Neuronal stem cell (in vitro differentiated cells): ENCODE data around the gene NAV2.

ENCODE experiments used
- DNase-seq: peaks from one replicate; pipeline ENCODE4 v3.0.0-alpha.2; 2013; ENCODE audit warnings: low spot score
- H2AFZ ChIP-seq: one replicate; pipeline ENCODE4 v1.6.1; 2013; ENCODE audit warnings: mild to moderate bottlenecking, low read length, inconsistent platforms
- H2AK5ac ChIP-seq: 2 replicates; pipeline ENCODE4 v1.6.1; 2013; ENCODE audit warnings: low read depth, mild to moderate bottlenecking, inconsistent platforms, low read length, moderate library complexity, mixed read lengths
- H2BK120ac ChIP-seq: 2 replicates; pipeline ENCODE4 v1.6.1; 2013; ENCODE audit warnings: low read depth, mild to moderate bottlenecking, inconsistent platforms, low read length, moderate library complexity, mixed read lengths
- H2BK12ac ChIP-seq: one replicate; pipeline ENCODE4 v1.6.1; 2013; ENCODE audit warnings: low read length, inconsistent platforms
- H2BK15ac ChIP-seq: 2 replicates; pipeline ENCODE4 v1.6.1; 2013; ENCODE audit warnings: mild to moderate bottlenecking, low read length, inconsistent platforms, mixed read lengths
- H2BK5ac ChIP-seq: one replicate; pipeline ENCODE4 v1.6.1; 2013; ENCODE audit warnings: inconsistent platforms, mild to moderate bottlenecking, low read length, moderate library complexity
- H3K14ac ChIP-seq: one replicate; pipeline ENCODE4 v1.6.1; 2013; ENCODE audit warnings: low read length, inconsistent platforms
- H3K18ac ChIP-seq: 2 replicates; pipeline ENCODE4 v1.6.1; 2013; ENCODE audit warnings: low read length, inconsistent platforms
- H3K23ac ChIP-seq: 2 replicates; pipeline ENCODE4 v1.6.1; 2013; ENCODE audit warnings: low read depth, mild to moderate bottlenecking, mixed read lengths, low read length, inconsistent platforms; ENCODE audit not compliant: poor library complexity
- H3K27ac ChIP-seq: replicated peaks from 3 replicates; pipeline ENCODE4 v1.5.1; 2013; ENCODE audit warnings: low read length, inconsistent platforms
- H3K27me3 ChIP-seq, 3 experiments: 2 replicates each; pipeline ENCODE4 v1.6.1; 2013; ENCODE audit warnings: low read length in 3 of 3, mild to moderate bottlenecking in 2 of 3, inconsistent platforms in 1 of 3, low read depth in 1 of 3, mixed read lengths in 1 of 3, moderate library complexity in 1 of 3; ENCODE audit not compliant: control insufficient read depth in 3 of 3, insufficient read depth in 3 of 3
- H3K36me3 ChIP-seq, 2 donors: replicated peaks in 1 of 2; 2 replicates each; pipeline ENCODE4 v1.6.1; 2013; ENCODE audit warnings: low read length in 2 of 2; ENCODE audit not compliant: control insufficient read depth in 2 of 2, insufficient read depth in 2 of 2
- H3K4ac ChIP-seq: 2 replicates; pipeline ENCODE4 v1.6.1; 2013; ENCODE audit warnings: inconsistent platforms, mild to moderate bottlenecking, low read length, moderate library complexity
- H3K4me1 ChIP-seq, 2 donors: 1 replicate in 1 of 2; 2 replicates in 1 of 2; pipeline ENCODE4 v1.6.1; 2013; ENCODE audit warnings: low read length in 2 of 2, low read depth in 1 of 2; ENCODE audit not compliant: control insufficient read depth in 2 of 2, insufficient read depth in 1 of 2
- H3K4me2 ChIP-seq: one replicate; pipeline ENCODE4 v1.6.1; 2013; ENCODE audit warnings: mild to moderate bottlenecking, low read length, inconsistent platforms; ENCODE audit not compliant: insufficient read depth, poor library complexity, severe bottlenecking
- H3K4me3 ChIP-seq, 2 donors: 2 replicates each; pipeline ENCODE4 v1.5.1; 2013; ENCODE audit warnings: low read length in 2 of 2, mild to moderate bottlenecking in 2 of 2, inconsistent platforms in 1 of 2, moderate library complexity in 1 of 2
- H3K79me1 ChIP-seq: one replicate; pipeline ENCODE4 v1.6.1; 2013; ENCODE audit warnings: low read depth, mild to moderate bottlenecking, inconsistent platforms, low read length, moderate library complexity
- H3K9ac ChIP-seq: one replicate; pipeline ENCODE4 v1.6.1; 2013; ENCODE audit warnings: mild to moderate bottlenecking, low read depth, low read length, inconsistent platforms; ENCODE audit not compliant: poor library complexity
- H3K9me3 ChIP-seq, 2 donors: replicated peaks in 1 of 2; 2 replicates each; pipeline versions ENCODE3 to v1.6.1; 2013; ENCODE audit warnings: low read length in 2 of 2, mild to moderate bottlenecking in 2 of 2, inconsistent platforms in 1 of 2, low read depth in 1 of 2, mixed read lengths in 1 of 2, moderate library complexity in 1 of 2; ENCODE audit not compliant: control insufficient read depth in 2 of 2, insufficient read depth in 1 of 2
- H4K8ac ChIP-seq: one replicate; pipeline ENCODE4 v1.6.1; 2013; ENCODE audit warnings: low read depth, mild to moderate bottlenecking, inconsistent platforms, low read length, moderate library complexity
- H4K91ac ChIP-seq: one replicate; pipeline ENCODE4 v1.6.1; 2013; ENCODE audit warnings: low read length, low read depth, mild to moderate bottlenecking, inconsistent platforms; ENCODE audit not compliant: poor library complexity
- WGBS, 2 donors: extraction: QIAGEN DNeasy Blood & Tissue Kit; methylation state at CpG; one replicate each; pipeline ENCODE4 v1.1.7; 2013; ENCODE audit warnings: missing lambda C conversion rate in 2 of 2, mixed read lengths in 1 of 2; ENCODE audit not compliant: insufficient read length in 2 of 2, insufficient replicate concordance in 1 of 2; ENCODE audit errors: extremely low coverage in 2 of 2; 5-methylcytosine and 5-hydroxymethylcytosine counted together

NAV2 gene

DNA sequence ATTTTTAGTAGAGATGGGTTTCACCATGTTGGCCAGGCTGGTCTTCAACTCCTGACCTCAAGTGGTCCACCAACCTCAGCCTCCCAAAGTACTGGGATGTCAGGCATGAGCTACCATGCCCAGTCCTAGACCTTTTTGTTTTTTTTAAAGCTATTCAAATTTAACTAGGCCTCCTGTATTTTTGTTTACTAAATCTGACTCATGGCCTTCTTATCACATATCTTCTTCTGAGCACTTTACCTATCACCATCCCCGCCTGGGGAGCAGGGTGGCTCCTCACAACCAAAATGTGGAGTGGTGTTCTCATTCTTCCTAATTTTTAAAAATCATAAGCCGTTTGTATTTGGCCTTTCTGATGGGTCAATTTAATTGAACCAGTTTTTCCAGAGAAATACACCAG lies 355.0 kb downstream of the NAV2 start:
- no peak overlapping the region for H3K27ac ChIP-seq
- no peak overlapping the region for H2BK15ac ChIP-seq
- H3K27me3 ChIP-seq, result no peaks in the 10 kb centered on the region
- H3K18ac ChIP-seq, result no peak overlapping the region
- DNase-seq, result no peak
- no peak overlapping the region for H4K8ac ChIP-seq
- H2BK12ac ChIP-seq, result no peak overlapping the region
- H3K14ac ChIP-seq, result no peak overlapping the region
- no peak overlapping the region for H3K4me3 ChIP-seq
- no peak overlapping the region for H2BK5ac ChIP-seq
- no peak overlapping the region for H2BK120ac ChIP-seq
- no peak overlapping the region for H2AFZ ChIP-seq
- no CpG with 5 or more reads among the region's 2 CpGs for WGBS, 2 donors
- H3K36me3 ChIP-seq, result peaks cover 2 to 32% of the 10 kb centered on the region in 2 donors
- H3K9me3 ChIP-seq, result no peaks in the 10 kb centered on the region
- no peak overlapping the region for H3K23ac ChIP-seq
- H3K4me1 ChIP-seq, result no peaks in the 10 kb centered on the region
- H4K91ac ChIP-seq, result no peak overlapping the region
- H3K79me1 ChIP-seq, result no peaks in the 10 kb centered on the region
- H3K4ac ChIP-seq, result no peak overlapping the region
- no peak overlapping the region for H3K9ac ChIP-seq
- H3K4me2 ChIP-seq, result no peak overlapping the region
- no peak overlapping the region for H2AK5ac ChIP-seq

DNA sequence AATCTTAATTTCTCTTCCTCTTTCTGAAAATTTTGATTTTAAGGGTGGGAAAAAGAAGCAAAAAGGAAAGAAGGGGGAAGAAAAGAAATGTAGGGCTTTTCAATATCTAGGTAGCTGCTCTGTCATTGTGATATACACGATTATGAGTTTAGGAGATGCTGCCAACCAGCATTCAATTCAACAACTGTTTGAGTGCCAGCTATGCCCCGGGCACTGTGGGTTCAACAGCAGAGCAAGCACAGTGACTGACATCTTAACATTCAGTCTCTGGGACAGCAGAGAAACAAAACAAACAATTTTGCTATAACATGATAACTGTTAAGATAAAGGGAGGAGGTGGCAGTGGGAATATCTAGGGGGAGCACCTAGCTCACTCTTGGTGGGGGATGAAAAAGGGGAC lies 356.1 kb downstream of the NAV2 start:
- Histone ChIP-seq H3K4ac (no peak overlapping the region), H2AK5ac (no peak overlapping the region), H2BK5ac (no peak overlapping the region), H4K8ac (no peak overlapping the region), H3K36me3 (peaks cover 2 to 32% of the 10 kb centered on the region in 2 donors), H2BK120ac (no peak overlapping the region), H3K9me3 (no peaks in the 10 kb centered on the region), H3K14ac (no peak overlapping the region), H3K79me1 (no peaks in the 10 kb centered on the region), H2AFZ (no peak overlapping the region), H3K27me3 (no peaks in the 10 kb centered on the region), H3K23ac (no peak overlapping the region), H2BK15ac (no peak overlapping the region), H3K27ac (no peak overlapping the region), H3K4me1 (no peaks in the 10 kb centered on the region), H4K91ac (no peak overlapping the region), H3K4me2 (no peak overlapping the region), H3K18ac (no peak overlapping the region), H3K9ac (no peak overlapping the region), H2BK12ac (no peak overlapping the region), H3K4me3 (no peak overlapping the region)
- WGBS, 2 donors, result no CpG with 5 or more reads among the region's 2 CpGs
- no peak for DNase-seq

DNA sequence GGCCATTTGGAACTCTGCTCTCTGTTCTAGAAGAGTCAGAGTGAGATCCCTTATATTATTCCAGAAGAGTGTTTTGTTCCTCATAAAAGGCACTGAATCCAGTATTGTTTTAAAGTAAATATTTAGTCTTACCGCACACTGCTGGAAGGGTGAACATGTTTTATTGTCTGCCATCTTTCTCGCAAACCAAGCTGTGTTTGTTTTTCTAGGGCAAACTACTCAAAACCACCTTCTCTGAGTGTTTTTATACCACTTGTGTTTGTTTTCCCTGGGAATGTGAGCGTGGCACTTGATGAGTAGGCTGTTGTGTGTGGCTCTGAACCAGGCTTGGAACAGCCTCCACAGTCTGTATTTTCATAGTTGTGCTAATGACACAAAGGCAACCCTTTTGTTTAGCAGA lies 357.8 kb downstream of the NAV2 start:
- Histone ChIP-seq H2BK15ac (no peak overlapping the region), H3K4me3 (no peak overlapping the region), H3K79me1 (no peaks in the 10 kb centered on the region), H2BK5ac (no peak overlapping the region), H3K4me1 (no peaks in the 10 kb centered on the region), H3K14ac (no peak overlapping the region), H4K8ac (no peak overlapping the region), H3K4ac (no peak overlapping the region), H2AFZ (no peak overlapping the region), H3K9me3 (peaks cover 0 to 2% of the 10 kb centered on the region in 2 donors), H2BK12ac (no peak overlapping the region), H3K27ac (no peak overlapping the region), H4K91ac (no peak overlapping the region), H3K9ac (no peak overlapping the region), H3K27me3 (no peaks in the 10 kb centered on the region), H3K36me3 (peaks cover 2 to 32% of the 10 kb centered on the region in 2 donors), H3K4me2 (no peak overlapping the region), H2BK120ac (no peak overlapping the region), H2AK5ac (no peak overlapping the region), H3K23ac (no peak overlapping the region), H3K18ac (no peak overlapping the region)
- DNase-seq, result no peak
- no CpG with 5 or more reads among the region's 3 CpGs for WGBS, 2 donors

DNA sequence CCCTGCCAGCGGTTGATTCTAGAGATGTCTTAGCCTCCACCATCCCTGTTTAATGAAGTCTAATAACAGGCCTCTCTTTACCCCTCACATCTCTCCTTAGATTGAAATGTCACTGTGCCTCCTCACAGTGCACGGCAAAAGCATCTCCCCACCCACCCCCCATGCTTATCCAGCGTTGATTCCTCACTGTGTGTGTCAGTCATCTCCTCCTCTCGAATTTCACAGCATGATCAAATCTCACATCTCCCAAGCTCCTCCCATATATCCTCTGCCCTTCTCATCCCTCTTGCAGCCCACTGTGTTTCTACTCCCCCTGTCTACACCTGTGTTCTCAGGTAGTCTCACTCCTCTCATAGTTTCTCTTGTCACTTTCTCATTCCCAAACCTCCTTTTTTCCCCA lies 363.0 kb downstream of the NAV2 start:
- Histone ChIP-seq H2BK12ac (no peak overlapping the region), H4K8ac (no peak overlapping the region), H2BK15ac (no peak overlapping the region), H3K4me2 (no peak overlapping the region), H3K23ac (no peak overlapping the region), H3K9ac (no peak overlapping the region), H3K27me3 (no peaks in the 10 kb centered on the region), H3K14ac (no peak overlapping the region), H3K79me1 (no peaks in the 10 kb centered on the region), H2AFZ (no peak overlapping the region), H4K91ac (no peak overlapping the region), H3K4me3 (no peak overlapping the region), H2AK5ac (no peak overlapping the region), H3K27ac (no peak overlapping the region), H3K9me3 (peaks cover 0 to 2% of the 10 kb centered on the region in 2 donors), H3K18ac (no peak overlapping the region), H3K4me1 (no peaks in the 10 kb centered on the region), H2BK120ac (no peak overlapping the region), H2BK5ac (no peak overlapping the region), H3K4ac (no peak overlapping the region), H3K36me3 (peaks cover 4 to 51% of the 10 kb centered on the region in 2 donors)
- no peak for DNase-seq
- no CpG with 5 or more reads among the region's 4 CpGs for WGBS, 2 donors
